Sigmoid colon (tissue), 7 donors: ENCODE data around the gene ATOH7. TPM values are rescaled to one million over a fixed set of nuclear protein-coding genes. Genes with fewer than 3 reads are reported as not detected.

Experiments used
- DNase-seq: peaks from one replicate; pipeline ENCODE4 v3.0.0-alpha.2; 2019
- H3K27ac ChIP-seq, 4 donors: fragments of 200-600 bp; sonication (generic); one replicate each; pipeline ENCODE4 v1.5.1; 2016 to 2019; ENCODE audit warnings: mild to moderate bottlenecking in 1 of 4
- H3K27me3 ChIP-seq, 3 donors: fragments of 200-600 bp; sonication (generic); one replicate each; pipeline ENCODE4 v1.5.1; 2019; ENCODE audit warnings: mild to moderate bottlenecking in 1 of 3
- H3K36me3 ChIP-seq, 4 donors: fragments of 200-600 bp; sonication (generic); one replicate each; pipeline ENCODE4 v1.5.1; 2016 to 2019
- H3K4me1 ChIP-seq, 4 donors: fragments of 200-600 bp; sonication (generic); one replicate each; pipeline ENCODE4 v1.5.1; 2017 to 2019
- H3K4me3 ChIP-seq, 4 donors: fragments of 200-600 bp; sonication (generic); one replicate each; pipeline ENCODE4 v1.5.1; 2017 to 2019; ENCODE audit warnings: mild to moderate bottlenecking in 2 of 4, moderate library complexity in 1 of 4
- H3K9me3 ChIP-seq, 4 donors: fragments of 200-600 bp in 3 of 4; sonication (generic) in 3 of 4; one replicate each; pipeline versions ENCODE4 v1.5.1 to v1.6.1; 2013 to 2019
- EP300 ChIP-seq, 4 donors: sonication (generic); formaldehyde crosslinking; IDR thresholded peaks; one replicate each; pipeline ENCODE4 v1.6.1; 2017; ENCODE audit warnings: antibody characterized with exemption in 4 of 4
- POLR2A ChIP-seq, 2 donors: fragments of 450-650 bp; IDR thresholded peaks; one replicate each; pipeline ENCODE4 v1.6.1; 2016; ENCODE audit warnings: antibody characterized with exemption in 2 of 2, mild to moderate bottlenecking in 2 of 2, moderate library complexity in 2 of 2
- POLR2AphosphoS5 ChIP-seq, 4 donors: sonication (generic); formaldehyde crosslinking; IDR thresholded peaks; one replicate each; pipeline ENCODE4 v1.6.1; 2017; ENCODE audit warnings: antibody characterized with exemption in 4 of 4
- WGBS, 2 donors: extraction: QIAGEN DNeasy Blood & Tissue Kit; methylation state at CpG; one replicate each; pipeline ENCODE4 v1.1.7; 2013; 5-methylcytosine and 5-hydroxymethylcytosine counted together
- intact Hi-C: fragments of 100-400 bp; cut with DNase I; formaldehyde crosslinking; loops from one replicate; pipeline ENCODE4 v1.15.1; 2023
- polyA plus RNA-seq, 3 donors: library from polyadenylated mRNA; stranded (reverse); fragments of 200-250 nt; gene quantifications; one replicate each; pipeline ENCODE4 v1.2.3, GENCODE V29; 2013
- total RNA-seq, 4 donors: library from RNA; depleted of rRNA; stranded (reverse); fragments of >200 nt; gene quantifications; one replicate each; pipeline ENCODE4 v1.1.0, GENCODE V29; 2016
- TF ChIP-seq, protein P1 (sequence below), 4 experiments: fragments of 450-650 bp in 3 of 4; fragments of 200-600 bp in 1 of 4; IDR thresholded peaks; one replicate each; pipeline ENCODE4 v1.5.1; 2016 to 2019; ENCODE audit warnings: antibody characterized with exemption in 4 of 4, mild to moderate bottlenecking in 3 of 4, moderate library complexity in 2 of 4
- donor health status: healthy with polysubstance abuse.
- donor health status: Bipolar disorder and iron deficiency.
- donor health status: healthy.

The ATOH7 gene
- total and polyA plus RNA-seq, 7 donors, result 0.15 to 0.71 (median 0.60) TPM; not detected in 4

DNA sequence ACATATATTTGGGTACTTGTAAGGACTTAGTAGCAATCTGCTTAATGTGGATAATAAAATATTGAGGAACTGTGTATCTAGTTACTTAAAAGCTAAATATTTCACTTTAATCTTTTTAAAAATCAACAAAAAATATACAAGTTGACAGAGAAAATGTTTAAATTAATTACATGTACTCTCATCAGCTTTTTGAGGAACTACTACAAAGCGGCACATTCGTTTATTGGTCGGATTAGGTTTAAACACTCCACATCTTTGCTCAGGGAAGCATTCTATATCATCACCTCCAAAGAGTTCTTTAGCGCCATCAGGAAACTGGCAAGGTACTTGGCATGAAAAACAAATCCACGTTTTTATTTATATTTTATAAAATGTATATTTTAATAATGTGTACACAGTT, 1.6 kb downstream of the ATOH7 start:
- H3K4me3 ChIP-seq, result no peak overlapping the region
- intact Hi-C loops, result no loop called here

DNA sequence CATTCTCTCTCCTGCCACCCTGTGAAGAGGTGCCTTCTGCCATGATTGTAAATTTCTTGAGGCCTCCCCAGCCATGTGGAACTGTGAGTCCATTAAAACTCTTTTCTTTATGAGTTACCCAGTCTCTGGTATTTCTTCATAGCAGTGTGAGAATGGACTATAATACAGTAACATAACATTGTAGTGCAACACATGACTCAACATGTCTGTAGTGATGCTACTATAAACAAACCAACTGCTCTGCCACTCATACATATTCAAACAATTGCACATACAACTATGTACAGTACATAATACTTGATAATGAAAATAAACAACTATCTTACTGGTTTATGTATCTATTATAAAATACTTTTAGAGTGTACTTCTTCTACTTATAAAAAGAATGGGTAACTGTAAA, 7.1 kb downstream of the ATOH7 start:
- Histone ChIP-seq H3K9me3 (no peaks in the 10 kb centered on the region), H3K27me3 (no peaks in the 10 kb centered on the region), H3K36me3 (no peaks in the 10 kb centered on the region), H3K4me3 (no peak overlapping the region), H3K4me1 (no peaks in the 10 kb centered on the region), H3K27ac (no peak overlapping the region)
- intact Hi-C loops, result no loop called here
- TF ChIP-seq POLR2A (IDR thresholded peaks at IDR 0.05) (no peak), POLR2AphosphoS5 (IDR thresholded peaks at IDR 0.05) (no peak), EP300 (IDR thresholded peaks at IDR 0.05) (no peak)
- TF ChIP-seq, protein P1, sequence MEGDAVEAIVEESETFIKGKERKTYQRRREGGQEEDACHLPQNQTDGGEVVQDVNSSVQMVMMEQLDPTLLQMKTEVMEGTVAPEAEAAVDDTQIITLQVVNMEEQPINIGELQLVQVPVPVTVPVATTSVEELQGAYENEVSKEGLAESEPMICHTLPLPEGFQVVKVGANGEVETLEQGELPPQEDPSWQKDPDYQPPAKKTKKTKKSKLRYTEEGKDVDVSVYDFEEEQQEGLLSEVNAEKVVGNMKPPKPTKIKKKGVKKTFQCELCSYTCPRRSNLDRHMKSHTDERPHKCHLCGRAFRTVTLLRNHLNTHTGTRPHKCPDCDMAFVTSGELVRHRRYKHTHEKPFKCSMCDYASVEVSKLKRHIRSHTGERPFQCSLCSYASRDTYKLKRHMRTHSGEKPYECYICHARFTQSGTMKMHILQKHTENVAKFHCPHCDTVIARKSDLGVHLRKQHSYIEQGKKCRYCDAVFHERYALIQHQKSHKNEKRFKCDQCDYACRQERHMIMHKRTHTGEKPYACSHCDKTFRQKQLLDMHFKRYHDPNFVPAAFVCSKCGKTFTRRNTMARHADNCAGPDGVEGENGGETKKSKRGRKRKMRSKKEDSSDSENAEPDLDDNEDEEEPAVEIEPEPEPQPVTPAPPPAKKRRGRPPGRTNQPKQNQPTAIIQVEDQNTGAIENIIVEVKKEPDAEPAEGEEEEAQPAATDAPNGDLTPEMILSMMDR (IDR thresholded peaks at IDR 0.05), result no peak
- DNase-seq, result no peak

More for the DNA sequence above, 1.6 kb downstream of the ATOH7 start:
- H3K27me3 ChIP-seq, result no peaks in the 10 kb centered on the region
- no peaks in the 10 kb centered on the region for H3K36me3 ChIP-seq
- no peak overlapping the region for H3K27ac ChIP-seq
- H3K4me1 ChIP-seq, result peaks cover 0 to 14% (median 9%) of the 10 kb centered on the region in 4 donors
- DNase-seq, result no peak
- TF ChIP-seq POLR2A (IDR thresholded peaks at IDR 0.05) (no peak), EP300 (IDR thresholded peaks at IDR 0.05) (no peak), POLR2AphosphoS5 (IDR thresholded peaks at IDR 0.05) (no peak)
- TF ChIP-seq, protein P1 (IDR thresholded peaks at IDR 0.05), result no peak
- WGBS, 2 donors, result 49 to 79% methylated on average over 5 of the region's 5 CpGs
- no peaks in the 10 kb centered on the region for H3K9me3 ChIP-seq

DNA sequence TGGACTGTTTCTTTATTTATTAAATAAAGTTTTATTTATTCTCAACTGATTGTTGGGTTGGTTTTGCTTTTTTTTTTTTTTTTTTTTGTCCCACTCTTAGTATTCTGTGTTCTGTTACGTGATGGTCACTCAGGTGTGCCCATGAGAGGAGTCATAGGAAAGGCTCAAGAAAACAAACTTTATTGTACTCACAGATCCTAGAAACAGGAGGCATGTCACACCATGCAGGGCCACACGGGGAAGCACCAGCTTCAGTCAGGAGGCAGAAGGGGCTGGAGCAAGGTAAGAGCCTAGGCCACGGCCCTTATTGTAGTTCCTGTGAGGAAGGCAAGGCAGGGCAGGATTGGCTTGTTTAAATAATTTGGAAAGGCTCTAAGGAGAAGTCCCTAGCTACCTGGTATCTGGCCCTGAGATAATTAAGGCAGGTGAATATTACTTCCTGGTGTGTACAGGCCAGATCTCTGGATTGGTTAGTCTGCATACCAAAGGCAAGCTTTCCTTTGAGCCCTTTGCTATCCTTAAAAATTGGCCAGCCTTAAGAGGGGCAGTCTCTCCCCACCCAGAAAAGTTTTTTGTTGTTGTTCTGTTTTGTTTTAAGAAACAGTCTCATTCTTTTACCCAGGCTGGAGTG, 8.3 kb downstream of the ATOH7 start:
- no peaks in the 10 kb centered on the region for H3K4me1 ChIP-seq
- H3K27me3 ChIP-seq, result no peaks in the 10 kb centered on the region
- no peaks in the 10 kb centered on the region for H3K9me3 ChIP-seq
- no peak for DNase-seq
- intact Hi-C loops, result no loop called here
- no peak overlapping the region for H3K27ac ChIP-seq
- no peaks in the 10 kb centered on the region for H3K36me3 ChIP-seq
- no peak for TF ChIP-seq EP300 (IDR thresholded peaks at IDR 0.05)
- no peak for TF ChIP-seq POLR2AphosphoS5 (IDR thresholded peaks at IDR 0.05)
- TF ChIP-seq POLR2A (IDR thresholded peaks at IDR 0.05), result no peak
- TF ChIP-seq, protein P1 (IDR thresholded peaks at IDR 0.05), result no peak
- no peak overlapping the region for H3K4me3 ChIP-seq
- 57 to 69% methylated on average over 3 of the region's 3 CpGs for WGBS, 2 donors

DNA sequence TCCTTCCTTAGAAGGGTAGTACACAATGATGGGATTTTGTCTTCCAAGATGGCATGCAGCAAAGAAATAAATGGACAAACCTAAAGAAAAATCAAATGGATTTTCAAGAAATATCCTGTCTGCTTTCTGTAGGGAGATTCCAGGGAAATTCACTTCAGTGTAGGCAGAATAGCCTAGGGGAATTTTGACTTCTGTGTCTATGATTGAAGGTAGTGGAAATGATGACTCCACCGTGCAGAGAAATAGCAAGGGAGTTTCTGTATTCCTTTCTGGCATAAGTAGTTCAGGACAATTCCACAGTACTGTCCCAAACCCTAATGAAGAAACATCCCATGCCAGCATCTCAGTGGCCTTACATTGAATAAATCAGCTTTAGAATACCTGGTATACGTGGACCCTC, 9.5 kb downstream of the ATOH7 start:
- Histone ChIP-seq H3K4me3 (no peak overlapping the region), H3K36me3 (no peaks in the 10 kb centered on the region), H3K9me3 (no peaks in the 10 kb centered on the region), H3K4me1 (no peaks in the 10 kb centered on the region), H3K27ac (no peak overlapping the region), H3K27me3 (no peaks in the 10 kb centered on the region)
- no peak for DNase-seq
- intact Hi-C loops, result no loop called here
- no peak for TF ChIP-seq EP300 (IDR thresholded peaks at IDR 0.05)
- TF ChIP-seq POLR2AphosphoS5 (IDR thresholded peaks at IDR 0.05), result no peak
- TF ChIP-seq POLR2A (IDR thresholded peaks at IDR 0.05), result no peak
- TF ChIP-seq, protein P1 (IDR thresholded peaks at IDR 0.05), result no peak
- WGBS, 2 donors, result 74 to 82% methylated on average over 2 of the region's 2 CpGs

DNA sequence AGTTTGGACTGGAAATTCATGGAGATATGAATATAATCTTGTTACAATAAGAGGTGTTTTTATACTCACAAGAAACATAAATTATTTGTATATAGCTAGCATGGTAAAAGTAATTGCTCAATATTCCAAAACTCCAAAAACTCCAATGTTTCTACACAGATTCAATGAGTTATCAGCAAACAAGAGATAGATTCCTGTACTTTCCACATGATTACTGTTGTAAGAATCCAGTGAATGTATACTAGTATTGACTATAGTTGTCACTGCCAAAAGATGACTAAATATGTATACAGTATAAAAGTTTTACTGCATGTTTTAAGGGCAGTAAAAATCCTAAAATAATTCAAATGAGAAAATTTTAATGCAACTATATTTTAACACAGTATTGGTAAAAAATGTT, 10.7 kb downstream of the ATOH7 start:
- H3K36me3 ChIP-seq, result no peaks in the 10 kb centered on the region
- intact Hi-C loops, result no loop called here

More for the DNA sequence above, 10.7 kb downstream of the ATOH7 start:
- Histone ChIP-seq H3K4me1 (no peaks in the 10 kb centered on the region), H3K9me3 (no peaks in the 10 kb centered on the region), H3K27me3 (no peaks in the 10 kb centered on the region), H3K27ac (no peak overlapping the region), H3K4me3 (no peak overlapping the region)
- TF ChIP-seq EP300 (IDR thresholded peaks at IDR 0.05) (no peak), POLR2AphosphoS5 (IDR thresholded peaks at IDR 0.05) (no peak)
- DNase-seq, result no peak
